ENCODE results near the gene INPP5A. TPM values are rescaled to one million over a fixed set of nuclear protein-coding genes. Genes with fewer than 3 reads are reported as not detected.

The INPP5A gene
- total and polyA plus RNA-seq, 2 of the 13 experiments (the other 11 are each of a cell fraction or from before 2014, with no cell fraction given), result 17.5 to 37.9 TPM

DNA sequence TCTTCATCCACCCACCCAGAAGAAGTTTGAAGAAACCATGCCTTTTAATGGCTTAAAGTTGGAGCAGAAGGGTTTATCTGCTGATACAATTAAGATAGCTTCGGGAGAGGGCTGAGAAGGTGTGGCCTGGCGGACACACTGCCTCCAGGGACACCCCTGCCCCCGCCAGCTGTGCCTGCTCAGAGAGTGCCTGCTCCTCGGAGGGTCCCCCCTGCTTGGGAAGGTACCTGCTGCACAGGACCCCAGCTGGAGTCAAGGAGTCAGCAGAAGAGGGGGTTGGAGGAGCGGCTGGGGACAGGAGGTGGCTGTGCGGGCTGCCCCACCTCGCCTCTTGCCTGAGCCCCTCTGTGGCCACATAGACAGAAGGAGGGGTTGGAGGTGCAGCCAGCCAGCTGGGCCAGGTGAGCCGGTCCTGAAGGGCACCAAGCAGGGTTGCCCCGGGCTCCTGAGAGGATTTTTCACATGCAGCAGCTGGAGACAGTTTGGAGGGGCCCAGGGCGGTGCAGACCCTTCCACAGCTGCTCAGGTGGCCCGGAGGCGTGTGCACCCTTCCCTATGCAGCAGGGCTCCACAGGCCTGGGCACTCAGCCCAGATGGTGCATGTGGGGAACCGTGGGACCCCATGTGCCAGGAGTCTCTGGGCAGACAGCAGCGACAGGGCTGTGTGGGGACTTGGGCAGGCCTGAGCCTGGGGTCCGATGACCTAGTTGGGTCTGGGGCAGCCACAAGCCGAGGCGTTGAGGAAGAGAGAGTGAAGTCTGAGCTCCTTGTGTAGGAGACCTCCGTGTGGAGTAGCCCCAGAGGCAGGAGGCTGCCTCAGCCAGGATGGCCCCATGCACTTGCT, 118.9 kb downstream of the INPP5A start:
- POLR2A ChIA-PET, result no interaction called here
- Histone ChIP-seq H3K36me3 (replicated peaks in 1 of 2; ENCODE audit: control insufficient read depth in 1 of 2, insufficient read depth in 2 of 2, low read length in 2 of 2) (peaks cover 1 to 8% of the 10 kb centered on the region in 2 experiments; a peak in 2 of 5 replicates), H3K79me2 (ENCODE audit: insufficient read depth, low read length) (no peaks in the 10 kb centered on the region), H3K27me3 (ENCODE audit: control insufficient read depth in 1 of 2, insufficient read depth in 2 of 2, low read length in 2 of 2) (no peaks in the 10 kb centered on the region), H3K4me2 (ENCODE audit: low read depth, low read length) (no peak overlapping the region), H3K4me3 (replicated peaks in 1 of 3; ENCODE audit: insufficient read depth in 1 of 3, low read depth in 2 of 3, low read length in 3 of 3) (no peak overlapping the region), H4K20me1 (ENCODE audit: insufficient read depth, low read length) (peaks cover 6% of the 10 kb centered on the region; the same call in 1 of the 2 replicates), H3K27ac (ENCODE audit: extremely low read length, insufficient read depth, low read length) (no peak overlapping the region), H3K9ac (ENCODE audit: insufficient read depth, low read depth, low read length) (no peak overlapping the region), H3K9me3 (ENCODE audit: low read length) (no peaks in the 10 kb centered on the region), H2AFZ (ENCODE audit: low read length) (no peak overlapping the region), H3K4me1 (ENCODE audit: insufficient read depth, low read length) (no peaks in the 10 kb centered on the region)
- TF ChIP-seq POLR2G (IDR thresholded peaks at IDR 0.05; ENCODE audit: low read depth, low read length) (no peak), ZFX (CRISPR knock-in tag; IDR thresholded peaks at IDR 0.05; ENCODE audit: low read depth) (no peak)
- TF ChIP-seq, protein P1, sequence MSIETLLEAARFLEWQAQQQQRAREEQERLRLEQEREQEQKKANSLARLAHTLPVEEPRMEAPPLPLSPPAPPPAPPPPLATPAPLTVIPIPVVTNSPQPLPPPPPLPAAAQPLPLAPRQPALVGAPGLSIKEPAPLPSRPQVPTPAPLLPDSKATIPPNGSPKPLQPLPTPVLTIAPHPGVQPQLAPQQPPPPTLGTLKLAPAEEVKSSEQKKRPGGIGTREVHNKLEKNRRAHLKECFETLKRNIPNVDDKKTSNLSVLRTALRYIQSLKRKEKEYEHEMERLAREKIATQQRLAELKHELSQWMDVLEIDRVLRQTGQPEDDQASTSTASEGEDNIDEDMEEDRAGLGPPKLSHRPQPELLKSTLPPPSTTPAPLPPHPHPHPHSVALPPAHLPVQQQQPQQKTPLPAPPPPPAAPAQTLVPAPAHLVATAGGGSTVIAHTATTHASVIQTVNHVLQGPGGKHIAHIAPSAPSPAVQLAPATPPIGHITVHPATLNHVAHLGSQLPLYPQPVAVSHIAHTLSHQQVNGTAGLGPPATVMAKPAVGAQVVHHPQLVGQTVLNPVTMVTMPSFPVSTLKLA (IDR thresholded peaks at IDR 0.05), result peak; percentile 12; the same call in 1 of the 2 replicates
- in situ Hi-C loops (cut with HindIII; ENCODE audit: extremely low pct_ligation_motif_present, low pct_unique_long_range_greater_than_20kb), result loop anchor here (10.0 kb wide), 1 partner anchor 238 kb away; no protein-coding TSS in a partner anchor
- WGBS (ENCODE audit: low lambda C conversion rate), result 85% methylated on average over 8 of the region's 18 CpGs
- intact Hi-C loops (cut with micrococcal nuclease; ENCODE audit: unreplicated experiment), result loop anchor here (10.0 kb wide), 1 partner anchor 238 kb away; no protein-coding TSS in a partner anchor
- FAIRE-seq, result no peak
- no TSS peak for BruUV-seq (replicated peaks)
- no peak for DNase-seq (ENCODE audit: low spot score)
- ATAC-seq, result no peak
- CTCF ChIA-PET (ENCODE audit: low intra/inter-chr PET ratio, low total read pairs), result no interaction called here

DNA sequence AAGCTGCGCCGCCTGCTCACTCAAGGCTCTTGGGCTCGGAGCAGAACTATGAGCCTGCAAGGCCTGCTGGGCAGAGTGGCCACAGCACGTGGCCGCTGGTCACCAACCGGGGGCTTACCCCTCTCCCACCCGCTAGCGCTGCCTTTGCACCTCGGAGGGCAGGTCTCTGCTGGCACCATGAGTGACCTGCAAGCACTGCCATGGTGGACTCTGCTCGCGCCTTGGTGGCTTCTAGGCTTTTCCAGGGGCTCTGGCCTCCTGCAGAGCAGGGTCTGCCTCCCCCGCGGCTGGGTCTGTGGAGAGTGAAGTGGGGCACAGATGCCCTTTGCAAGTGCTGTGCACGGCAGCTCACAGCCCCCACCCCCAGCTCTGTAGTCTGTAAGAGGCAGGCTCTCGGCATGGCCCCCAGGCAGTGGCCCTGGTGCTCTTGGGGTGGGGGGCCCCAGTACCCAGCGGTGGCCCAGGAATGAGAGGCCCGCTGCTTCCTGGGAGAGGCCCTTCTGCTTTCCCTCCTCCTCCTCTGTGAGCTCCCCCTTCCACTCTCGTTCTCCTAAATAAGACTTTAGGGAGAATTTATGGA, 119.6 kb downstream of the INPP5A start:
- H3K4me1 ChIP-seq (ENCODE audit: insufficient read depth, low read length), result no peaks in the 10 kb centered on the region
- no peaks in the 10 kb centered on the region for H3K27me3 ChIP-seq (ENCODE audit: control insufficient read depth in 1 of 2, insufficient read depth in 2 of 2, low read length in 2 of 2)
- CTCF ChIA-PET (ENCODE audit: low intra/inter-chr PET ratio, low total read pairs), result no interaction called here
- in situ Hi-C loops (cut with HindIII; ENCODE audit: extremely low pct_ligation_motif_present, low pct_unique_long_range_greater_than_20kb) (loop anchor here (10.0 kb wide), 1 partner anchor 238 kb away; no protein-coding TSS in a partner anchor), intact Hi-C loops (cut with micrococcal nuclease; ENCODE audit: unreplicated experiment) (loop anchor here (10.0 kb wide), 1 partner anchor 238 kb away; no protein-coding TSS in a partner anchor)
- BruUV-seq (replicated peaks), result no TSS peak
- no peak overlapping the region for H3K9ac ChIP-seq (ENCODE audit: insufficient read depth, low read depth, low read length)
- DNase-seq (ENCODE audit: low spot score) (no peak), FAIRE-seq (no peak), ATAC-seq (no peak)
- TF ChIP-seq KDM6A (CRISPR knock-in tag; IDR thresholded peaks at IDR 0.05; ENCODE audit: low read depth) (no peak), ZNF251 (CRISPR knock-in tag; IDR thresholded peaks at IDR 0.05) (no peak), SIN3B (IDR thresholded peaks at IDR 0.05; ENCODE audit: low read length) (no peak)
- H3K36me3 ChIP-seq (replicated peaks in 1 of 2; ENCODE audit: control insufficient read depth in 1 of 2, insufficient read depth in 2 of 2, low read length in 2 of 2), result peaks cover 1 to 8% of the 10 kb centered on the region in 2 experiments; a peak in 2 of 5 replicates
- no peaks in the 10 kb centered on the region for H3K9me3 ChIP-seq (ENCODE audit: low read length)
- H3K4me3 ChIP-seq (replicated peaks in 1 of 3; ENCODE audit: insufficient read depth in 1 of 3, low read depth in 2 of 3, low read length in 3 of 3), result no peak overlapping the region
- 97% methylated on average over 6 of the region's 18 CpGs for WGBS (ENCODE audit: low lambda C conversion rate)
- POLR2A ChIA-PET, result no interaction called here
- no peak overlapping the region for H3K27ac ChIP-seq (ENCODE audit: extremely low read length, insufficient read depth, low read length)
- peaks cover 6% of the 10 kb centered on the region; the same call in 1 of the 2 replicates for H4K20me1 ChIP-seq (ENCODE audit: insufficient read depth, low read length)
- H3K4me2 ChIP-seq (ENCODE audit: low read depth, low read length), result no peak overlapping the region
- H2AFZ ChIP-seq (ENCODE audit: low read length), result no peak overlapping the region
- no peaks in the 10 kb centered on the region for H3K79me2 ChIP-seq (ENCODE audit: insufficient read depth, low read length)

All from HepG2 (cell line).